Effector CD4-positive, alpha-beta T cell (primary cell): ENCODE results near the gene CDH13.

Source experiments
- DNase-seq: peaks from one replicate; pipeline ENCODE4 v3.0.0-alpha.2; 2020

CDH13 gene

DNA sequence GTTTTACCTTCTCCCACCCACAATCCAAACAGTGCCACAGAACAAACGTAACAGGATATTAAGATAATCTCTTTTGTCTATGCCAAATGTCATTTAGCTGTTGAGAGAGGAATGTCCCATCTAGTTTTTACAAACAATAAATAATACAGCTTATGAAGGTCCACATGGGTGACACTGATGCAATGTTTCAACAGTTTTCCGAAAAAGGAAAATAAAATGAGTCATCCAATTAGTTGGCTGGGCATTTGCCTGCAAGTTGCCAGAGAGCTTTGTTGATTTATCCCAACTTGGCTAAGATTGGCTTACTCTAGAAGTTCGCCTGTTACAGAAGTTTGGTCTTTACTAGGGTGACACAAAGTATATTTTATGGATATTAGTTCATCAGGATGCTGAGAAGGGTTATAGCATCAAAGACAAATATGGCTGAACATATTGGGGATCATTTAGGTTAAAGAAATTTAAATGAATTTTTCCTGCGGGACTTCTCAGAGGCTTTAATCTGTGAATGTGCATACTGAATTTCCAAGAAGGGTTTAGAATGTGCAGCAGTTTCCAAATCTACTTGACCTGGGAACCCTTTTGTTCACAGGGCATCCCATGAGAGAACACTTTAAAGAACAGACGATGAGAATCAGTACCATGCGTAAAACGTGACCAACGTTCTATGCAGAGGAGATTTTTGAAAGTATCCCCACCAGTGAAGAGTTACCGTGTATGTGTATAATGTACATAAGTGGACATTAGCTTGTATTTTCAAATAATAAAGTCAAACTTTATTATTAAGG is 73.1 kb downstream of the CDH13 start:
- DNase-seq, result no peak

DNA sequence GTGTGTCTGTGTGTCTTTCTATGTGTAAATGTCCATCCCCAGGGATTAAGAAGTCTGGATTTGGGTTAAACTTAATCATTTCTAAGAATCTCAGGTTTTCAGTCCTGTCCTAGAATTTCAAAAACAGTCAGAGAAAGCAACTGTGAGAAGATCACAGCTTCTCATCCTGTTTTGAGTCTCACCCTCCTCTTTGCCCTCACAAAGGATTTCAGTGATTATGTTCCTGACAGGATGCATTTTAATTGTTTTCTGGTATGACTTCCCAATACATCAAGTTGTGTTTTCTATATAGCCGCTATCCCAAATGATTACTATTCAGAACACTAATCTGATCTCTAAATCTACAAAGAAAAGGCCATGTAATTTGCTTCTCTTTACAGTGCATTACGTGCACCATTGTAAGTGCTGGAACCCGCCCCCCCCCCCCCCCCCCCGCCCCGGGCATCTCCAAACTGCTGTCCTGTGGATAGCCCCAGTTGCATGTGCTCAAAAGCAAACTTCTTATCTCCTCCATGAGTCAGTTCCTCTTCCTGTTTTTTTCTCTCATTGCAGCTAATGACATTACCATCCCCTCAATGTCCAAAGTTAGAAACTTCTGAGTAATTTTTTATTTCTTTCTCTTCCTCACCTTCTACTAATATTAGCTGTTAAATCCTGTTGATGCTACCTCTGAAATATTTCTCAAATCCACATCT is 73.9 kb downstream of the CDH13 start:
- no peak for DNase-seq

DNA sequence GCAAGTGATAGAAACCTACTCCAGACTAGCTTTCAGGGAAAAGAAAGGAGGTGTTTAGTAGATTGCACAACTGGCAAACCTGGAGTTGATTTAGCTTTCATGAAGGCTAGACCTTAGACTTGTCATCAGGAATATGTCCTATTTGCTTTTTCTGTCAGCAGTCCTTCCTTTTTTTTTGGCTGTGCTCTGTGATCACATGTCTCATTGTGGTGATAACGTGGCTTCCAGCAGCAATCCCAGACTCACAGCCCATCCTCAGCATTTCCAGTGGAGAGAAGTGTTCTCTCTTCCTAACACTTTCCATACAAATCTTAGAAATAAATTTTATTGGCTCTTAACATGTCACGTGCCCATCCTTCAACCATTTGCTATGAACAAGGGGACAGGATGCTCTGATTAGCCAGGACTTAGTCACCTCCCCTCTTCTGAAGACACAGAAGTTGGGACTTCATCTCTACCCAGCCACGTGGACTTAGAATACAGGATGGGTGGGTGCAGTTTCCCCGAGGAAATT is 74.7 kb downstream of the CDH13 start:
- no peak for DNase-seq

DNA sequence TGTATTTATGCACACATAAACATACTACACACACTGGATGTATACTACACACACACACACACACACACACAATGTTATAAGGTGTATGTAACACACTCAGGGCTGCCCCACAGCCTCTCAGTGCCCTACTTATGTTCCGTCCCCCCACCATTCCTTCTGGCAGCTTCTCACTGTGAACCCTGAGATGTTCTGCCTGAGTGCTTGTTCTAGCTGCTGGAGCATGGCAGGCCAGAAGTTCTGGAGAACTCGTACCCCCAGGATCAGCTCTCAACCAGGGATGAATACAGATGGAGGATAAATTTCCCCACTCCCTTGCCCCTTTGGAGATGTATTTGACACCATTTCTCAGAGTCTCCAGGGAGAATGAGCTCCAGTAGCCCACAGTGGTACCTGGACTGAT is 76.4 kb downstream of the CDH13 start:
- DNase-seq, result no peak

DNA sequence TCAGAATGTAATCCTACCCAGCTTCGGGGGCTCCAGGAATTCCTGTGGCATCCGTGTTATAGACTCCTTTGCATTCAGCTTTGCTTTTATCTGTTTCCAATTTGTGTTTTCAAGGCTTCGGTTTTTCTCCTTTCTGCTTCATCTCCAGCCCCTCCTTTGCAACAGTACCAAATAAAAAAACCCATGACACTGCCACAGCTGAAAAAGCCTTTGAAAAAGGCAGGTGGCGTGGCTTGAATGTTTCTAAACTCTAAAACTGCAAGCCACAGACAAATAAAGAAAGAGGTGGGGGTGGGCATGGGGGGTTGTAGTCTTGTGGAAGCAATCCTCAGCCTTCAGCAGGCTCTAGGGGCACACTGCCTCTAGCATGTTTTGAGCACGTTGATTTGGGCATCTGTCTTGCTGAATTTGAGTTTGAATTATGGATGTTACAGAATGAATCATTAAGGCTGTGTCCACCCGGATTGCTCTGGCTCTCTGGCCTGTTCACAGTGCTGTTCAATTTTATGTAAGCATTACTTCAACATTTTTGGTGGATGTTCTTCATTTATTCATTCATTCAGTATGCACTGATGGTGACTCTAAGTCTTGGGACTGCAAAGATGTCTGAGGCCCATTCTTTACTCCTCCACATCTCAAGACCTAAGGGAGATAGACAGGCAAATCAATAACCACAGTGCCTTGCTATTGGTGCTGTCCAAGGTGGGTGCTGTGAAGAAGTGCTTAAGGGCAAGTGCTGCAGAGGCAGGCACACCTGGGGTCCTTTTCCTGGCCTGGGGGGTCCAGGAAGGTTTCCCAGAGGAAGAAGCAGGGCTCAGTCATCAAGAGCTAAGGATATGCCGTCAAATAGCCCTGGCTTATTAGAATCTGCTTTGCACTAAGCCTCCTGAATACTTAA is 77.4 kb downstream of the CDH13 start:
- no peak for DNase-seq

DNA sequence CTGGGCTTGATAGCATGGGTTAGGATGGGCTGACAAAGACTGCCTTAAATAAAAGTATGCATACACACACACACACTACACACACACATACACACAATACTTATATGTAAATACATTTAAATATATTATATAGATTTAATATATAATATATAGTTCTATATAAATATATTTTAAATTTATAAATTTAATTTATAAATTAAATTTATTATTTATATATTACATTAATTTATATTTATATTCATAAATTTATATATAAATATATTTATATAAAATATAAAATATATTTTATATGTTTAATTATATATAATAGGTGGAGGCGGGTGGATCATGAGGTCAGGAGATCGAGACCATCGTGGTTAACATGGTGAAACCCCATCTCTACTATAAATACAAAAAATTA is 83.2 kb downstream of the CDH13 start:
- no peak for DNase-seq

DNA sequence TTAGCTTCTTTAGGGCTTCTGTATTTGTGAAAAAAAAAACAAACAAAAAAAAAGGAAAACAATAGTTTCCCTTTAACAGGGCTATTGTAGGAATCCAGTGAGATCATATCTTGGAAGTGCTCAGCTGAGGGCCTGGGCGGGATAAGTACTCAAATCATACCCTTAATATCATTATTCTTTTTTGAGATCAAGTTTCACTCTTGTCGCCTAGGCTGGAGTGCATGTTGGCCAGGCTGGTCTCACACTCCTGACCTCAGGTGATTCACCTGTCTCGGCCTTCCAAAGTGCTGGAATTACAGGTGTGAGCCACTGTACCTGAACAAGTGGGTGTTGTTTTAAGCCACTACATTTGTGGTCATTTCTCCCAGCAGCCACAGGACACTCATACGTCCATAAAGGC is 87.0 kb downstream of the CDH13 start:
- DNase-seq, result no peak

DNA sequence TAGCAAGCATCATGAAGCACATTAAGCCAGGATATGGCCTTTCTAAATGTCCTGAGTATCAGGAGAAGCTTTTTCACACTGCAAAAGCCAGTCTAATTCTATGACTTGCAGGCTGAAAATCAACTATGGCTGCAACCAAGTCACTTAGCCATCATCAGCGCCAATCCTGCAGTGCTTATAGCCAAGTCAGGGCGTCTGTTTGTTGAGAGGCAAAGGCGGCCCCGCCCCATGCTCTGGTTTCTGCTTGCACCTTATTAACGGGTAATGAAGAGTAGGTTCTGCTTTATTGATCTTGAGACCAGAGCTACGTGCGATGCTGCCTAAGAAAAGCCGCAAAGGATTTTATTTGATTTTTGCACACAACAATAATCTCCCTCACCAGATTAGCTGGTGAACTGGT is 88.4 kb downstream of the CDH13 start:
- DNase-seq, result no peak

DNA sequence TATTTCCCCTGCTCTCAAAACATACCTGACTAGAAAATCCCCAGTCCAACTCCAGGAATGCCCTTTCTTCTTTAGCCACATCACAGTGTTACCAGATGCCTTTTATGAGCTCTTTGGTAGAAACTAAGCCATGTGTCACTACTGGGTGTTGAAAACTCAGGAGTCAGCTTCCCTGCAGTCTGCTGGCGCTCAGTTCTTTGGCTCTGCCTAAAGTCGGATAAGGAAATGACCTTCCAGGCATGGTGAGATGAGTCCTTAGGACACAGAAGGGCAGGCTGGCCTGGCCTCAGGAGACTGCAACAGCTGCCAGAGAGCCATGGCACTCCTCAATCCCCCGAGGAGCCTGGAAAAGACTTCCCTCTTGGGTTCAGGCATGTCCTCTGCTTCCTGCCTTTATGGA is 89.1 kb downstream of the CDH13 start:
- DNase-seq, result no peak

DNA sequence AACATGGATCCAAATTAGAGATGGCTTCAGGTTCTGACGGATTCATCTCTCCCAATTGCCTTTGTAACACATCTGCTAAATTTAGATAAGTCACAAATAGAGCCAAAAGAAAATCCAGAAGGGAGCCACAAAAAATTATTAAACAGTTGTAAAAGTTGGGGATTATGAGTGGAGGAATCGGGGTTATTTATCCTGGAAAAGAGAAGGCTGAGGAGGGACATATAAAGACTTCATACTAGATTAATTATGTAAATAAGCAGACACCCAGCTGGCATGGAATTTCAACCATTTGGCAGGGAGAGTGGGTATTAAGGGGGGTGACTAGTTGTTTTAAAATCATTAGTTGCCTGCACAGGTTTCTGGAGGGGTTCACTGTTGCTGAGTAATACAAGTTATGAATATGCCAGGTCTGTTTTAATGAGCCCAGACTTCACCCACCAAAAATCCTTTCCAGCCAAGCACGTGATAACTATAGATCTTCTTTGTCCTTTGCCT is 89.6 kb downstream of the CDH13 start:
- DNase-seq, result no peak

DNA sequence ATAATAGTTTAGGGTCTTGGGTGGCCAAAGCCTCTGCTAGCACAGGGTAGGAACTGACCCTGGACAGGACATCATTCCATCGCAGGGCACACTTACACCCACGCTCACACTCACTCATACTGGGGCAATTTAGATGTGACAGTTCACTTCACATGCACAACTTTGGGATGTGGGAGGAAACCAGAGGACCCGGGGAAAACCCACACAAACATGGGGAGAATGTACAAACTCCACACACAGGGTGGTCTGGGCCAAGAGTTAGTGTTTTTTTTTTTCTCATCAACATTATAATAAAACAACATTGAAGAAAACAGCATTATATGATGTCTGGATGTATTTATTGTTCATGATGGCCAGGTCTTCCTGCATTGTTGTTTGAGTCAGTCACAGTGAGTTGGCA is 93.6 kb downstream of the CDH13 start:
- no peak for DNase-seq

DNA sequence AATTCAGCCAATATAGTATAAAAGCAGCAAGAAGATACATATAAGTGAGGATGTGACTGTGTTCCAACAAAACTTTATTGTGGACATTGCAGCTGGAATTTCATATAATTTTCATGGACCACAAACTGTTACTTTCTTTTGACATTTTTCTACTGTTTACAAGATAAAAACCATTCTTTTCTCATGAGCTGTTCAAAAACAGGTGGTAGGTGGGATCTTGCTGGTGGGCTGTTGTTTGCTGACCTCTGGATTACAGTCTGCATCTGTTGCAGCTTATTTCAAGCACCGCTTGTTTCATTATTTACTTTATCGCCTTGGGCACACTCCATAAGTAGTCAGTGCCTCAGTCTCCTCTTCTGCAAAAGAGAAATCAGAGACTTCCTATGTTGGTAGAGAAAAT is 99.5 kb downstream of the CDH13 start:
- DNase-seq, result no peak

DNA sequence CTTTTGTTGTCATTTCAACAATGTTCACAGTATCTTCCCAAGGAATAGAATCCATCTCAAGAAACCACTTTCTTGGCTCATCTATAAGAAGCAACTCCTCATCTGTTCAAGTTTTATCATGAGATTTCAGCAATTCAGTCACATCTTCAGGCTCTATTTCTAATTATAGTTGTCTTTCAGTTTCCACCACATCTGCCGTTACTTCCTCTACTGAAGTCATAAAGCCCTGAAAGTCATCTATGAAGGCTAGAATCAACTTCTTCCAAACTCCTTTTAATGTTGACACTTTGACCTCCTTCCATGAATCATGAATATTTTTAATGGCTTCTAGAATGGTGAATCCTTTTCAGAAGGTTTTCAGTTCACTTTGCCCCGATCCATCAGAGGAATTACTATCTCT is 102.1 kb downstream of the CDH13 start:
- no peak for DNase-seq

DNA sequence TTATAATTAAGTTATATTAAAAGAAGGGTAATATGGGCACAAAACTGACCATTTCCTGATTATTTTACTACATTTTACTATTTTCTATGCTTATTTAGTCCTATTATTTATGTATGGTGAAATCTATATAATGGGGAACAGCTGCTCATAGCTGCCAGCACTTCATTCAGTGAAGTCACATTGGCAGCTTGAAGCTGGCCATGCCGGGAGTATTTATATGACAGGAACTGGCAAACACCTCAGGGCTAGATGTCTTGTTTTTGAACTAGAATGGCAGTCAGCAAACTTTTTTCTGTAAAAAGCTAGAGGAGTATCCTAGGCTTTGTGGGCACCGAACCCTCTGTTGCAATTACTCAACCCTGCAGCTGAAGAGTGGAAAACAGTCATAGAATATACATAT is 104.1 kb downstream of the CDH13 start:
- no peak for DNase-seq

DNA sequence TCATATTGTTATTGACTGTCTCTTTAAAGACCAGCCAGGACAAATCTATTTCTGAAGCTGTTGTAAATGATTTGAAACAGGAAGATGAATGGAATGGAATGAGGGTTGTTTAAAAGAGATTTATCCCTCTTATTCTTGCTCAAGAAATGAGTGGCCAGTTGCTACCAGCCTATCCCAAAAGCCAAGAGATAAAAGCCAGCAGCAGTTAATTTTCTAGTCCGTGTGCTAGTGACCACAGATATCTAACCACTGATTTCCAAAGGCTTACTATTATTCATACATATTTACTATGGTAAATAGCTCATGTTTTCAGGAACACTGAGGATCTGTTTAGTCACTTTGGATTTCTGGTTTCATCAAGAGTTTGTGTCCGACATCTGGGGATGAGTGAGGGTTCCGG is 105.7 kb downstream of the CDH13 start:
- DNase-seq, result no peak

DNA sequence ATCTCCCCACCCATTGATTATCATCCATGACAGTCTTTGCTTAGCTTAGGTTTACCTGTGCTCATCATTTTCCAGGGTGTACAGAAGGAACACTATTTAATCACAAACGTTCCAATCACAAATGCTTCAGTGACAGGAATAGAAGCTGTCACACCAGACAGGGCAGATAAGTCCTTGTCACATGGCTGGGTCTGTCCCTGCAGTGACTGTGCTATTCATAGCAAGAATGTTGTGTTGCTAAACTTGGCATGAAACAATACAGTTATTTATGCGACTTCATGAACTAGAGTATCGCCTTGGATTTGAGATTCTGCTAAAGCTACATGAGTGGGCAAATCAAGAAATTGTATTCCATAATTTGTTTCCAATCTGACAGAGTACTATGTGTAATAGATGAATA is 108.4 kb downstream of the CDH13 start:
- DNase-seq, result no peak

DNA sequence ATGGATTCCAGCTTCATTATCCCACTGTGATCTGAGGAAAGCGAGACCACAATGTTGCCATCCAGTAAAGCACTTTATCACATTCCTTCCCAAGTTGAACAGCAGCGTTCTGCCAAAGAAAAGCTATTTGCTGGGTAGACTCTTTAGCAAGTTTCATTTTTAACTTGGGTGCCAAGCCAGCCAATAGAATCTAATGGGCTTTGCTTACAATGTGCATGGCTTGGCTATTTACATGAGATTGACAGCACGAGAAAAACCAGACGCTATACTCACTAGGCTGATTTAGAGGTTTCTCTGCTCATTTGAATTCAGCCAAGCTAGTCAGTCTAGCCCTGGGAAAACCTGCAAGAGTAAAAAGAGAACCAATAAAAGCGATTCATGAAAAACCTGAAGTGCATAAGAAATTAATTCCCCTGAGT is 108.9 kb downstream of the CDH13 start:
- no peak for DNase-seq

DNA sequence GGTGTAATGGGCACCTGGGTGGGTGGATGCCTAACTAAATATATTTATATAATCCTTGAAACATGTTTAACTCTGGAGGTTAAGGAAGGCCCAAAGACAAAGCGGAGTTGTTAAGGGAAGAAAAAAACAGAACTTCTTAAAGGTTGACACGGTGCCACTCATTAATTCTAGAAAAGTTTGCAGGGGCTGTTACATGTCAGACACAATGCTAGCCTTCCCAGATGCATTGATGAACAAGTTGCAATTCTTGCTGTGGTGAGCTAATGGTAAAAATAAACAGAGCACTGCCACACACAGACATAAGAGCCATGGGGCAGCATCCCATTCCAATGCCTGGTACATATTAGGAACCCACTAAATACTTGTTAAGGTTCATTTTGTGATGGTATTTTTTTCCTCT is 109.5 kb downstream of the CDH13 start:
- no peak for DNase-seq

DNA sequence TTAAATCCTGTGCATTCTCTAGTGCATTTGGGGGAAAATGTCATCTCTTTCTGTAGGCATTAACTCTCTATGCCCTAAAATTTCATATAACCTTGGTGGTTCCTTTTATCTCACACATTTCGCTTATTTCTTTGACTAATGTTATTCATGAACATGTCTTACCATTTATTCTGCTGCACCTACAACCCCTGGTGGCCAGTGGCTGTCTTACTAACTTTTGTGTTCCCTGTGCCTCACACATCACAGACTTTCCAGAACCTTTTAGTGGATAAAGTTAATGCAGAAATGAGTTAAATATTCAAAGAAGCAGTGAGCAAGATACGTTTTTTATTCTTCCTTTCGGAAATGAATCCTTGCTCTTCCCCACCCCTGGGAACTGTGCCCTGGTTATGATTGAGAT is 111.9 kb downstream of the CDH13 start:
- no peak for DNase-seq

DNA sequence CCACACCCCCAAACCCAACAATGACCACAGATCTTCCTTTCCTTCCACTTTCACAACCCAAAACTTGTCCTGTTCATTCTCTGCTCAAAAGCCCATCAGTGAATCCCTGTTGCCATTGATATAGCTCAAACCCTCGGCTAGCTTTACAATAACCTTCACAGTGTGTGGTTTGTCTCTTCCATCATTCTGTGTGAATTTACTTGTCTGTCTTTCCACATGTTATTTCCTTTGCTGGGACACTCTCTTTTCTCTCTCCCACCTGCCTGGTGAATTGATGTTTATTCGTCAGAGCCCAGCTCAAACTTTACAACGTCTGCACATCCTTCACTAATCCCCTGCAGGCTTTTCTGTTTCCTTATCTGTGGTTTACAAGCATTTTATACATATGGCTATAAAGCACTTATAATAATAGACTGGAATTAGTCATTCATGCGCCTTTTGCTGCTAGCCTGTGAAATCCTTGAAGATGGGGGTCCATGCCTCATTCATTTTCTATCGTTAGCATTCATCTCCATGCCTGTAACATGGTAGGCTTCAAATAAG is 114.4 kb downstream of the CDH13 start:
- DNase-seq, result no peak

DNA sequence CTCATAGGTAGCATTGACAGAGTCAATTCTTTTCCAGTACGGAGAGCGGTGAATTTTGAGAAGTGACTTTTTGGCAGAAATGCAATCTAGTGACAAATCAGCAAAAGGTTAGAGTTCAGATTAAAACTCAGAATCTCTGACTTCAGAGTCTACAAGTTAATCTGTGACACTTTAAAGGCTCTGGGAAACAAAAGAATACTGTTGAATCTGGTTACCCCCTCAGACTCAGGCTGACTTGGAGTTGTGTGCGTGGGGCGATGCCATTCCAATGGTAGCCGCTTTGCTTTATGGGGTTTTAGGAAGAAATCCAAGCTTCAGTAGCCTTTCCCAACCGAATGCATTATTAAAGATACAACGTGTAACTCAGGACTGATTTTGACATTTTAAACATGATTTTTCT is 118.2 kb downstream of the CDH13 start:
- no peak for DNase-seq

DNA sequence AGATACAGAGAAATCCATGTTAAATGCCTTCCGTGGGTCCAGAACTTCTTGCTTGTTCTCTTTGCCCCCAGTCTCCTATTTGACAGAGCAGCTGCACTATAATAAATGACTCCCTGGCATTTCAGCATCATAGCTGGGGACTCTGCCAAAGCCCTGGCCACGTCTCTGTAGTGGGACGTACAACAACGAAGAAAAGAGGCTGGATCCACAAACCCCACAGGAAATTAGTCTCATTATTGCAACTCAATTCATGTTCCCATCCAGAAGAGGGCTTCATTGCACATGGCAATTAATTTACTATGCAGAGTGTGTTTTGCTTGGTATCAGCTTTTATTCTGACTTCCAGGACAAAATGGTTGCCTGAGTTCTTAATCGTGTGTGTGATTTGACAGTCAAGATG is 121.3 kb downstream of the CDH13 start:
- DNase-seq, result no peak

DNA sequence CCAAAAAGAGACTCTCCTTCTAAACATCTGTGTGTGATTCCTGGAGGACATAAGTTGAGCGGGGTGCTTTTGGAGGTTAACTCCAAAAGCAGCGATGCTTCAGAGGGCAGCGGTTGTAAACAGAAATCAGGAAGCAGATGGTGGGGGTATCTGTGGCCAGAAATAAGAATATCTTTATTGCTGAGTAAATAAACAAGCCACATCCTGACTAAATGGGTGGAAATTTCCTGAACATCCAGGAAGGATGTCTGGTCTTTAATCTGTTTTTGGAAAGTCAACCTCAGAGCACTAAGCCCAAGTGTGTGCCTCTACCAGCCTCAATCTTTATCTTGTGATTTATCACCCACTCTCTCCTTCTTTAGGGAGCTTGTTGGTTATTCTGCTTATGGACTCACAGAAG is 123.3 kb downstream of the CDH13 start:
- DNase-seq, result no peak
